Uterus (tissue), 4 donors: ENCODE results near the gene FIGNL1. TPM values are rescaled to one million over a fixed set of nuclear protein-coding genes. Genes with fewer than 3 reads are reported as not detected.

Experiments used
- DNase-seq, 2 donors: peaks; one replicate each; pipeline ENCODE4 v3.0.0-alpha.2; 2019 to 2020
- H3K27ac ChIP-seq, 2 donors: fragments of 200-600 bp; sonication (generic); 1 replicate in 1 of 2; 2 replicates in 1 of 2; pipeline ENCODE4 v1.5.1; 2016 to 2018
- H3K27me3 ChIP-seq, 2 donors: fragments of 200-600 bp; sonication (generic); one replicate each; pipeline ENCODE4 v1.5.1; 2018 to 2019; ENCODE audit warnings: control low read depth in 1 of 2
- H3K36me3 ChIP-seq, 2 donors: fragments of 200-600 bp; sonication (generic); one replicate each; pipeline ENCODE4 v1.5.1; 2019; ENCODE audit warnings: control low read depth in 1 of 2
- H3K4me1 ChIP-seq, 2 donors: fragments of 200-600 bp; sonication (generic); one replicate each; pipeline ENCODE4 v1.5.1; 2018 to 2019; ENCODE audit warnings: control low read depth in 1 of 2
- H3K4me3 ChIP-seq, 2 donors: fragments of 200-600 bp; sonication (generic); 1 replicate in 1 of 2; 2 replicates in 1 of 2; pipeline ENCODE4 v1.5.1; 2018 to 2019; ENCODE audit warnings: mild to moderate bottlenecking in 1 of 2
- H3K9me3 ChIP-seq, 2 donors: fragments of 200-600 bp; sonication (generic); one replicate each; pipeline ENCODE4 v1.5.1; 2019; ENCODE audit warnings: control low read depth in 1 of 2
- POLR2A ChIP-seq, 2 donors: fragments of 450-650 bp; IDR thresholded peaks; one replicate each; pipeline ENCODE4 v1.6.1; 2016; ENCODE audit warnings: antibody characterized with exemption in 2 of 2, mild to moderate bottlenecking in 1 of 2, moderate library complexity in 1 of 2
- intact Hi-C: fragments of 100-400 bp; cut with DNase I; formaldehyde crosslinking; loops from one replicate; pipeline ENCODE4 v1.15.1; 2023; ENCODE audit warnings: low total_unique reads
- total RNA-seq, 4 donors: library from RNA; depleted of rRNA in 3 of 4; stranded (reverse); fragments of >200 nt in 3 of 4; gene quantifications; one replicate each; pipeline versions ENCODE4 v1.1.0 to v1.2.4, GENCODE V29; 2014 to 2023
- TF ChIP-seq, protein P1 (sequence below), 4 experiments: fragments of 200-600 bp in 2 of 4; fragments of 450-650 bp in 2 of 4; sonication (generic) in 2 of 4; IDR thresholded peaks; one replicate each; pipeline ENCODE4 v1.5.1; 2016 to 2019; ENCODE audit warnings: antibody characterized with exemption in 4 of 4, mild to moderate bottlenecking in 2 of 4, moderate library complexity in 1 of 4
- donor health status: DM: yes; HTN: yes; CAD: no.

Gene FIGNL1
- total RNA-seq, 4 donors from 2014 or later: 14.2 to 48.2 (median 16.4) TPM

DNA sequence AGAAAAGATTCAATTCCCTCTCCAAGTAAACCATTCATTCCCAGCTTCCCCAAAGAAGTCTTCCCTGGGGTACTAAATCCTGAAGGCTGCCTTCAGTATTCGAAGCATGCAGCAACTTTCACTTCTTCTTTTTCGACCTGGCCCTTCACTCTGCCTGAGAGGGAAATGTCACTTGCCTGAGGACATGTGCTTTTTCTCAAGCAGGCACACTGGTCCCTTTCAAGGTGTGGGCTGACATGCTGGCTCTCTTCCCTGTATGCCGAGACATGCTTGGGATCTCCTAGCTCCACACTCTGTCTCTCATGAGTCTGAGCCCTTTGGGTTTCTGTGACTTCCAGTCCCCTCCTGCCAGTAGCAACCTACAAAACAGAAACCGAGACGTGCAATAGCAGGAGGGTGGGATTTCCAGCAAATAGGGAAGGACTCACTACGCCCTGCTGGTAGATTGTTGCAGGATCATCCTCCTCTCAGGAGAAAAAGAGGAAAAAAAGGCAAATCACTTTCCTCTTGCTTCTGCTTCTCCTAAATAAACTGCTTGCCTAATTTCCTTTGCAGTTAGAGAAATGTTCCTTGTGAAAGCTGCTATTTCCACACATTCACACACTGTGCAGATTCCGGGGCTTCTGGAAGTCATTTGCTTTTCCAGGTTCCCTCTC is 33.5 kb downstream of the FIGNL1 start:
- H3K27me3 ChIP-seq: no peaks in the 10 kb centered on the region
- H3K27ac ChIP-seq: no peak overlapping the region
- intact Hi-C loops: no loop called here
- TF ChIP-seq, protein P1, sequence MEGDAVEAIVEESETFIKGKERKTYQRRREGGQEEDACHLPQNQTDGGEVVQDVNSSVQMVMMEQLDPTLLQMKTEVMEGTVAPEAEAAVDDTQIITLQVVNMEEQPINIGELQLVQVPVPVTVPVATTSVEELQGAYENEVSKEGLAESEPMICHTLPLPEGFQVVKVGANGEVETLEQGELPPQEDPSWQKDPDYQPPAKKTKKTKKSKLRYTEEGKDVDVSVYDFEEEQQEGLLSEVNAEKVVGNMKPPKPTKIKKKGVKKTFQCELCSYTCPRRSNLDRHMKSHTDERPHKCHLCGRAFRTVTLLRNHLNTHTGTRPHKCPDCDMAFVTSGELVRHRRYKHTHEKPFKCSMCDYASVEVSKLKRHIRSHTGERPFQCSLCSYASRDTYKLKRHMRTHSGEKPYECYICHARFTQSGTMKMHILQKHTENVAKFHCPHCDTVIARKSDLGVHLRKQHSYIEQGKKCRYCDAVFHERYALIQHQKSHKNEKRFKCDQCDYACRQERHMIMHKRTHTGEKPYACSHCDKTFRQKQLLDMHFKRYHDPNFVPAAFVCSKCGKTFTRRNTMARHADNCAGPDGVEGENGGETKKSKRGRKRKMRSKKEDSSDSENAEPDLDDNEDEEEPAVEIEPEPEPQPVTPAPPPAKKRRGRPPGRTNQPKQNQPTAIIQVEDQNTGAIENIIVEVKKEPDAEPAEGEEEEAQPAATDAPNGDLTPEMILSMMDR (IDR thresholded peaks at IDR 0.05): no peak
- no peak overlapping the region for H3K4me3 ChIP-seq
- H3K36me3 ChIP-seq: no peaks in the 10 kb centered on the region
- no peak for DNase-seq
- no peaks in the 10 kb centered on the region for H3K4me1 ChIP-seq
- no peaks in the 10 kb centered on the region for H3K9me3 ChIP-seq

GRCh38 chr7:50415844-50416364 is 34.2 kb downstream of the FIGNL1 start:
- intact Hi-C loops: no loop called here
- Histone ChIP-seq H3K9me3 (no peaks in the 10 kb centered on the region), H3K27ac (no peak overlapping the region), H3K4me1 (no peaks in the 10 kb centered on the region), H3K36me3 (no peaks in the 10 kb centered on the region), H3K27me3 (no peaks in the 10 kb centered on the region), H3K4me3 (no peak overlapping the region)
- DNase-seq: no peak
- TF ChIP-seq, protein P1 (IDR thresholded peaks at IDR 0.05): no peak
- TF ChIP-seq POLR2A (IDR thresholded peaks at IDR 0.05): no peak

- no peak overlapping the region for H3K4me3 ChIP-seq
- intact Hi-C loops: no loop called here
- no peak overlapping the region for H3K27ac ChIP-seq
- H3K27me3 ChIP-seq: no peaks in the 10 kb centered on the region
- no peaks in the 10 kb centered on the region for H3K36me3 ChIP-seq
- TF ChIP-seq, protein P1 (IDR thresholded peaks at IDR 0.05): no peak
- TF ChIP-seq POLR2A (IDR thresholded peaks at IDR 0.05): no peak
- no peaks in the 10 kb centered on the region for H3K4me1 ChIP-seq
- no peaks in the 10 kb centered on the region for H3K9me3 ChIP-seq
- DNase-seq: no peak
Measured at GRCh38 chr7:50413561-50413960, 36.6 kb downstream of the FIGNL1 start.

DNA sequence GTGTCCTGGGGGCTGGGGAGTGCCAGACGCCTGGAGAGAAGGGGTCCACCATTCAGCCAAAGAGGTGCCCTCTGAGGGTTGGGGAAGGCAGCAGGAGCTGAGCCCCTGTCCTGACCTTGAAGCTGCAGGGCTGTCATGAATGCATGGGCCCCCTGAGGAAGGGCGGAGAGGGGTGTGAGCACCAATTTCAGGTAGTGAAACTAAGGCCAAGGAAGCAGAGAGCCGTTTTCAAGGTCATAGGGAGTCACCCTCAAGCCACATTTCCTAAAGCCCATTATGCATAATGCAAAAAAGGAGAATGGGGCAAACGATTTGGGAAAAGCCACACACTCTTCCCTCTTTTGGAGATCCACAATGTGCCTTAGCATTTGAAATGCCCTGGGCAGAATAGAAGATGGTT is 37.2 kb downstream of the FIGNL1 start:
- intact Hi-C loops: no loop called here
- H3K9me3 ChIP-seq: no peaks in the 10 kb centered on the region
- no peak for TF ChIP-seq POLR2A (IDR thresholded peaks at IDR 0.05)
- TF ChIP-seq, protein P1 (IDR thresholded peaks at IDR 0.05): no peak
- no peaks in the 10 kb centered on the region for H3K4me1 ChIP-seq
- H3K27me3 ChIP-seq: no peaks in the 10 kb centered on the region
- no peak overlapping the region for H3K27ac ChIP-seq
- H3K36me3 ChIP-seq: no peaks in the 10 kb centered on the region
- DNase-seq: no peak
- H3K4me3 ChIP-seq: no peak overlapping the region

DNA sequence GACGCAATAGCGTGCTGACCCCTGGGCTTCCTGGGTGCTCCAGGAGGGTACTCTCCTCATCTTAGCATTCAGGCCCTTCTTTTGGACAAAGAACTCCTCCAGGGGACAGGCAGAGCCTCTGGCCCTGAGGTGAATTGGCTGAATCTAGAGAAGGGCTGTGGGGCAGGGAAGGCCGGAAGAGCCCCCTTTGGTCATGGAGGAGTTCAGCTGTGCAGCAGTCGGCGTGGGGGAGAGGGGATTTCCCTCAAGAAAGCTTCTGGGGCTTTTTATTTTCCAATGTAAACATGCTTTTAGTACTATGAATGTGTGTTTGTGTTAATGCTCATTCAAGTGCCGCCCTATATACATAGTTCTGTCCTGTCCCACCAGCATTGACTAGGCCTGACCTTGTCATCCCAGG is 38.8 kb downstream of the FIGNL1 start:
- intact Hi-C loops: no loop called here
- H3K27ac ChIP-seq: no peak overlapping the region
- no peaks in the 10 kb centered on the region for H3K9me3 ChIP-seq

More for the DNA sequence above, 38.8 kb downstream of the FIGNL1 start:
- Histone ChIP-seq H3K4me1 (no peaks in the 10 kb centered on the region), H3K4me3 (no peak overlapping the region), H3K27me3 (no peaks in the 10 kb centered on the region), H3K36me3 (no peaks in the 10 kb centered on the region)
- DNase-seq: no peak
- no peak for TF ChIP-seq POLR2A (IDR thresholded peaks at IDR 0.05)
- TF ChIP-seq, protein P1 (IDR thresholded peaks at IDR 0.05): no peak
